ENCODE data around the gene B4GALT3.

DNA sequence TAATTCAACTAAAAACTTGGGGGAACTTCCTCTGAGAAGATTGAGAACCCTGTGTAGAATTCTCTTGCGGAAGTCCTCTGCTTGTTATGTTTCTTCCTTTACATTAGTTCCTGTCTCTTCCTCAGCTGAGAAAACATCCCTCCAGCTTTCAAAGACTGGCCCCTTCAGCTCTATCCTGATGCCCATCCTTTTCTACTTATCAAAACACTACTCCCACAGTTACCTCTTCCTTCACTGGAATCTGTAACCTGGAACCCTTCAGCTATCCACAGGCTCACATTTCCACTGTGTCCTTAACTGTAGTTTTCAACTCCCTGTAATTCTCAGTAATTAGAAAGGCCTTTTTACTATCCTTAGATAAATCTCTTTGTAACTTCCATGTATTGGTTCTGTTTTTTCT, 38.9 kb downstream of the B4GALT3 start:
- TF ChIP-seq RAD21 (IDR thresholded peaks at IDR 0.05; ENCODE audit: low read depth) (no peak), YY1 (IDR thresholded peaks at IDR 0.05; ENCODE audit: low read depth) (no peak), EGR1 (IDR thresholded peaks at IDR 0.05) (no peak), TAF1 (IDR thresholded peaks at IDR 0.05; ENCODE audit: low read depth) (no peak), EP300 (IDR thresholded peaks at IDR 0.05; ENCODE audit: borderline replicate concordance) (no peak)

Data from Ishikawa (cell line).